Measurements from ENCODE around the gene FLYWCH2.
A peak's percentile ranks its signal among the peaks of the same experiment; 100 is the strongest.

FLYWCH2 gene

GRCh38 chr16:2856686-2857450 is 26.1 kb upstream of the FLYWCH2 start:
- Histone ChIP-seq H4K12ac (ENCODE audit: low read depth, low read length) (no peak overlapping the region), H2BK120ac (ENCODE audit: insufficient read depth, low read length, poor library complexity) (no peak overlapping the region), H3K4me1 (ENCODE audit: control insufficient read depth in 1 of 2, insufficient read depth in 2 of 2, low read length in 2 of 2) (peaks cover 16 to 17% of the 10 kb centered on the region in 2 experiments), H3K27me3 (ENCODE audit: insufficient read depth, low read length) (no peaks in the 10 kb centered on the region), H4K91ac (ENCODE audit: low read depth, low read length) (peak overlapping the region; percentile 2), H3K18ac (ENCODE audit: low read length) (no peak overlapping the region), H3K23ac (ENCODE audit: low read length) (no peak overlapping the region), H3K36me3 (ENCODE audit: control insufficient read depth in 1 of 2, insufficient read depth in 2 of 2, low read length in 2 of 2) (peaks cover 0 to 2% of the 10 kb centered on the region in 2 experiments), H3K9ac (ENCODE audit: low read length) (no peak overlapping the region), H3K79me2 (ENCODE audit: control insufficient read depth, insufficient read depth, low read length, poor library complexity) (peaks cover 2% of the 10 kb centered on the region), H3K27ac (ENCODE audit: low read depth, low read length) (no peak overlapping the region), H2BK12ac (ENCODE audit: low read length) (no peak overlapping the region), H3K14ac (ENCODE audit: low read length) (no peak overlapping the region), H3K4me3 (ENCODE audit: low read depth, low read length) (no peak overlapping the region), H3K4me2 (ENCODE audit: low read length) (peak overlapping the region; percentile 39), H2BK5ac (ENCODE audit: low read depth, low read length, poor library complexity) (no peak overlapping the region), H2AK5ac (ENCODE audit: low read length) (no peak overlapping the region), H3K79me1 (ENCODE audit: low read length) (peaks cover 7% of the 10 kb centered on the region), H4K8ac (ENCODE audit: low read depth, low read length) (no peak overlapping the region), H3K9me3 (ENCODE audit: insufficient read depth, low read depth, low read length) (peaks cover 9% of the 10 kb centered on the region), H3K4ac (ENCODE audit: low read depth, low read length) (no peak overlapping the region), H2AFZ (ENCODE audit: insufficient read depth, low read length, poor library complexity) (no peak overlapping the region)
- DNase-seq = no peak
- WGBS (ENCODE audit: extremely low coverage, insufficient coverage, insufficient read length) = no CpG with 5 or more reads among the region's 24 CpGs

GRCh38 chr16:2857451-2858244 is 25.4 kb upstream of the FLYWCH2 start, which contains the start of gene PRSS22:
TSS of gene PRSS22 (minus strand) at chr16:2858170. CDS start at chr16:2858104, 66 bp downstream.
- Histone ChIP-seq H3K27me3 (ENCODE audit: insufficient read depth, low read length) (no peaks in the 10 kb centered on the region), H2BK120ac (ENCODE audit: insufficient read depth, low read length, poor library complexity) (peak within 1 kb of the TSS; percentile 30), H3K18ac (ENCODE audit: low read length) (peak within 1 kb of the TSS; percentile 40), H3K9ac (ENCODE audit: low read length) (no peak within 1 kb of the TSS), H2AK5ac (ENCODE audit: low read length) (no peak within 1 kb of the TSS), H3K4me2 (ENCODE audit: low read length) (peak within 1 kb of the TSS; percentile 39), H3K79me2 (ENCODE audit: control insufficient read depth, insufficient read depth, low read length, poor library complexity) (peaks cover 2% of the 10 kb centered on the region), H4K12ac (ENCODE audit: low read depth, low read length) (peak within 1 kb of the TSS; percentile 20), H3K36me3 (ENCODE audit: control insufficient read depth in 1 of 2, insufficient read depth in 2 of 2, low read length in 2 of 2) (peaks cover 0 to 2% of the 10 kb centered on the region in 2 experiments), H3K27ac (ENCODE audit: low read depth, low read length) (no peak within 1 kb of the TSS), H3K4me1 (ENCODE audit: control insufficient read depth in 1 of 2, insufficient read depth in 2 of 2, low read length in 2 of 2) (peaks cover 16 to 17% of the 10 kb centered on the region in 2 experiments), H2AFZ (ENCODE audit: insufficient read depth, low read length, poor library complexity) (peak within 1 kb of the TSS; percentile 2), H3K9me3 (ENCODE audit: insufficient read depth, low read depth, low read length) (peaks cover 9% of the 10 kb centered on the region), H2BK12ac (ENCODE audit: low read length) (peak within 1 kb of the TSS; percentile 60), H4K91ac (ENCODE audit: low read depth, low read length) (peak within 1 kb of the TSS; percentile 60), H3K14ac (ENCODE audit: low read length) (peak within 1 kb of the TSS; percentile 23), H3K79me1 (ENCODE audit: low read length) (peaks cover 7% of the 10 kb centered on the region), H3K4me3 (ENCODE audit: low read depth, low read length) (peak within 1 kb of the TSS; percentile 7), H2BK5ac (ENCODE audit: low read depth, low read length, poor library complexity) (no peak within 1 kb of the TSS), H3K4ac (ENCODE audit: low read depth, low read length) (no peak within 1 kb of the TSS), H3K23ac (ENCODE audit: low read length) (no peak within 1 kb of the TSS), H4K8ac (ENCODE audit: low read depth, low read length) (peak within 1 kb of the TSS; percentile 55)
- DNase-seq = peak; percentile 97
- no CpG with 5 or more reads among the region's 42 CpGs for WGBS (ENCODE audit: extremely low coverage, insufficient coverage, insufficient read length)

- H3K27ac ChIP-seq (ENCODE audit: low read depth, low read length) = no peak overlapping the region
- peaks cover 7% of the 10 kb centered on the region for H3K79me1 ChIP-seq (ENCODE audit: low read length)
- no peak overlapping the region for H3K23ac ChIP-seq (ENCODE audit: low read length)
- peaks cover 2% of the 10 kb centered on the region for H3K79me2 ChIP-seq (ENCODE audit: control insufficient read depth, insufficient read depth, low read length, poor library complexity)
- H2AFZ ChIP-seq (ENCODE audit: insufficient read depth, low read length, poor library complexity) = no peak overlapping the region
- no peak overlapping the region for H3K18ac ChIP-seq (ENCODE audit: low read length)
- H2AK5ac ChIP-seq (ENCODE audit: low read length) = no peak overlapping the region
- peak overlapping the region; percentile 30 for H2BK120ac ChIP-seq (ENCODE audit: insufficient read depth, low read length, poor library complexity)
- H3K14ac ChIP-seq (ENCODE audit: low read length) = no peak overlapping the region
- H3K9me3 ChIP-seq (ENCODE audit: insufficient read depth, low read depth, low read length) = peaks cover 9% of the 10 kb centered on the region
- H4K12ac ChIP-seq (ENCODE audit: low read depth, low read length) = no peak overlapping the region
- no peak overlapping the region for H3K9ac ChIP-seq (ENCODE audit: low read length)
- H2BK12ac ChIP-seq (ENCODE audit: low read length) = peak overlapping the region; percentile 60
- peaks cover 16 to 17% of the 10 kb centered on the region in 2 experiments for H3K4me1 ChIP-seq (ENCODE audit: control insufficient read depth in 1 of 2, insufficient read depth in 2 of 2, low read length in 2 of 2)
- DNase-seq = peak; percentile 96 to 98
- WGBS (ENCODE audit: extremely low coverage, insufficient coverage, insufficient read length) = no CpG with 5 or more reads among the region's 23 CpGs
- peaks cover 0 to 2% of the 10 kb centered on the region in 2 experiments for H3K36me3 ChIP-seq (ENCODE audit: control insufficient read depth in 1 of 2, insufficient read depth in 2 of 2, low read length in 2 of 2)
- peak overlapping the region; percentile 60 for H4K91ac ChIP-seq (ENCODE audit: low read depth, low read length)
- no peaks in the 10 kb centered on the region for H3K27me3 ChIP-seq (ENCODE audit: insufficient read depth, low read length)
- H4K8ac ChIP-seq (ENCODE audit: low read depth, low read length) = peak overlapping the region; percentile 39
- peak overlapping the region; percentile 39 for H3K4me2 ChIP-seq (ENCODE audit: low read length)
- no peak overlapping the region for H3K4me3 ChIP-seq (ENCODE audit: low read depth, low read length)
- H2BK5ac ChIP-seq (ENCODE audit: low read depth, low read length, poor library complexity) = no peak overlapping the region
- H3K4ac ChIP-seq (ENCODE audit: low read depth, low read length) = no peak overlapping the region
Measured at GRCh38 chr16:2858245-2859025, 24.6 kb upstream of the FLYWCH2 start.

- Histone ChIP-seq H3K9ac (ENCODE audit: low read length) (no peak overlapping the region), H3K27me3 (ENCODE audit: insufficient read depth, low read length) (no peaks in the 10 kb centered on the region), H3K4me2 (ENCODE audit: low read length) (no peak overlapping the region), H2BK120ac (ENCODE audit: insufficient read depth, low read length, poor library complexity) (no peak overlapping the region), H4K91ac (ENCODE audit: low read depth, low read length) (no peak overlapping the region), H2AK5ac (ENCODE audit: low read length) (no peak overlapping the region), H4K8ac (ENCODE audit: low read depth, low read length) (no peak overlapping the region), H3K14ac (ENCODE audit: low read length) (no peak overlapping the region), H2BK12ac (ENCODE audit: low read length) (no peak overlapping the region), H3K23ac (ENCODE audit: low read length) (no peak overlapping the region), H4K12ac (ENCODE audit: low read depth, low read length) (no peak overlapping the region), H3K79me1 (ENCODE audit: low read length) (peaks cover 7% of the 10 kb centered on the region), H3K18ac (ENCODE audit: low read length) (no peak overlapping the region), H2BK5ac (ENCODE audit: low read depth, low read length, poor library complexity) (no peak overlapping the region), H3K4me1 (ENCODE audit: control insufficient read depth in 1 of 2, insufficient read depth in 2 of 2, low read length in 2 of 2) (peaks cover 16 to 17% of the 10 kb centered on the region in 2 experiments), H3K79me2 (ENCODE audit: control insufficient read depth, insufficient read depth, low read length, poor library complexity) (peaks cover 2% of the 10 kb centered on the region), H3K4ac (ENCODE audit: low read depth, low read length) (no peak overlapping the region), H3K36me3 (ENCODE audit: control insufficient read depth in 1 of 2, insufficient read depth in 2 of 2, low read length in 2 of 2) (no peaks in the 10 kb centered on the region), H3K4me3 (ENCODE audit: low read depth, low read length) (peak overlapping the region; percentile 27), H2AFZ (ENCODE audit: insufficient read depth, low read length, poor library complexity) (no peak overlapping the region), H3K27ac (ENCODE audit: low read depth, low read length) (no peak overlapping the region), H3K9me3 (ENCODE audit: insufficient read depth, low read depth, low read length) (peaks cover 9% of the 10 kb centered on the region)
- no CpG with 5 or more reads among the region's 10 CpGs for WGBS (ENCODE audit: extremely low coverage, insufficient coverage, insufficient read length)
- DNase-seq = no peak
Measured at GRCh38 chr16:2859686-2860265, 23.2 kb upstream of the FLYWCH2 start.
